ENCODE results near the gene KLF14.

GRCh38 chr7:130734815-130735716, 1.1 kb upstream of the KLF14 start:
- TF ChIP-seq PKNOX1 (IDR thresholded peaks at IDR 0.05) = peak; percentile 63
- peak; percentile 73; the same call in 1 of the 2 replicates for TF ChIP-seq ARNT (IDR thresholded peaks at IDR 0.05)
- no peak for TF ChIP-seq SUZ12 (IDR thresholded peaks at IDR 0.05)
- no peak for TF ChIP-seq SP1 (IDR thresholded peaks at IDR 0.05)
- TF ChIP-seq FOXM1 (IDR thresholded peaks at IDR 0.05; ENCODE audit: borderline replicate concordance) = no peak
- no peak for TF ChIP-seq ELF4 (IDR thresholded peaks at IDR 0.05)
- TF ChIP-seq CTBP1 (IDR thresholded peaks at IDR 0.05; ENCODE audit: borderline replicate concordance) = no peak
- TF ChIP-seq NFRKB (IDR thresholded peaks at IDR 0.05) = no peak
- TF ChIP-seq FOXA1 (IDR thresholded peaks at IDR 0.05) = no peak
- TF ChIP-seq BHLHE40 (IDR thresholded peaks at IDR 0.05; ENCODE audit: borderline replicate concordance) = peak; percentile 41; the same call in 1 of the 2 replicates
- TF ChIP-seq ZNF384 (IDR thresholded peaks at IDR 0.05) = no peak
- TF ChIP-seq TARDBP (IDR thresholded peaks at IDR 0.05) = no peak
